Measurements from ENCODE around the gene RFX3. TPM values are rescaled to one million over a fixed set of nuclear protein-coding genes. Genes with fewer than 3 reads are reported as not detected.

RFX3 gene
- total RNA-seq, 2 experiments from 2014 or later: 22.9 to 24.8 TPM

- no peak for DNase-seq
- H3K4me3 ChIP-seq (ENCODE audit: low read length): no peak overlapping the region
- Mint-ChIP-seq H3K4me1 (ENCODE audit: low read depth) (no peaks in the 10 kb centered on the region), H3K27me3 (no peaks in the 10 kb centered on the region), H3K4me3 (no peak overlapping the region), H3K9me3 (no peaks in the 10 kb centered on the region), H3K27ac (no peak overlapping the region), H3K36me3 (ENCODE audit: low read depth) (peaks cover 71% of the 10 kb centered on the region)
- no peak for ATAC-seq (ENCODE audit: poor library complexity)
- intact Hi-C loops (cut with DNase I, micrococcal nuclease): no loop called here
- POLR2A ChIA-PET: no interaction called here
- no peak overlapping the region for H3K27ac ChIP-seq (ENCODE audit: low read depth in 1 of 2, low read length in 2 of 2)
- CTCF ChIA-PET: no interaction called here
- TF ChIP-seq CTCF (IDR thresholded peaks at IDR 0.05): no peak
- peaks cover 26% of the 10 kb centered on the region for H3K36me3 ChIP-seq (ENCODE audit: insufficient read depth, low read length)
- H3K9me3 ChIP-seq (ENCODE audit: control insufficient read depth in 1 of 2, insufficient read depth in 1 of 2, low read length in 2 of 2): no peaks in the 10 kb centered on the region
- H3K4me1 ChIP-seq (ENCODE audit: insufficient read depth, low read length): no peaks in the 10 kb centered on the region
- no peaks in the 10 kb centered on the region for H3K27me3 ChIP-seq (ENCODE audit: control insufficient read depth in 1 of 2, insufficient read depth in 2 of 2, low read length in 2 of 2)
Measured at GRCh38 chr9:3263698-3264097, 262.1 kb downstream of the RFX3 start.

GRCh38 chr9:3262826-3263529, 262.8 kb downstream of the RFX3 start:
- Histone ChIP-seq H3K27ac (ENCODE audit: low read depth in 1 of 2, low read length in 2 of 2) (no peak overlapping the region), H3K36me3 (ENCODE audit: insufficient read depth, low read length) (peaks cover 24% of the 10 kb centered on the region), H3K4me1 (ENCODE audit: insufficient read depth, low read length) (no peaks in the 10 kb centered on the region), H3K9me3 (ENCODE audit: control insufficient read depth in 1 of 2, insufficient read depth in 1 of 2, low read length in 2 of 2) (no peaks in the 10 kb centered on the region), H3K27me3 (ENCODE audit: control insufficient read depth in 1 of 2, insufficient read depth in 2 of 2, low read length in 2 of 2) (no peaks in the 10 kb centered on the region), H3K4me3 (ENCODE audit: low read length) (no peak overlapping the region)
- no peak for ATAC-seq (ENCODE audit: poor library complexity)
- ChIA-PET POLR2A (no interaction called here), CTCF (no interaction called here)
- no peaks in the 10 kb centered on the region for H3K9me3 Mint-ChIP-seq
- H3K4me1 Mint-ChIP-seq (ENCODE audit: low read depth): no peaks in the 10 kb centered on the region
- H3K27me3 Mint-ChIP-seq: no peaks in the 10 kb centered on the region
- peaks cover 69% of the 10 kb centered on the region for H3K36me3 Mint-ChIP-seq (ENCODE audit: low read depth)
- intact Hi-C loops (cut with DNase I, micrococcal nuclease): no loop called here
- H3K4me3 Mint-ChIP-seq: no peak overlapping the region
- H3K27ac Mint-ChIP-seq: no peak overlapping the region
- no peak for TF ChIP-seq CTCF (IDR thresholded peaks at IDR 0.05)
- DNase-seq: no peak

GRCh38 chr9:3261484-3261883, 264.3 kb downstream of the RFX3 start:
- POLR2A ChIA-PET: no interaction called here
- no peak overlapping the region for H3K27ac Mint-ChIP-seq
- peaks cover 72% of the 10 kb centered on the region for H3K36me3 Mint-ChIP-seq (ENCODE audit: low read depth)
- no peak overlapping the region for H3K4me3 Mint-ChIP-seq
- TF ChIP-seq CTCF (IDR thresholded peaks at IDR 0.05): no peak
- CTCF ChIA-PET: no interaction called here
- no peak for ATAC-seq (ENCODE audit: poor library complexity)
- no peaks in the 10 kb centered on the region for H3K27me3 ChIP-seq (ENCODE audit: control insufficient read depth in 1 of 2, insufficient read depth in 2 of 2, low read length in 2 of 2)
- H3K9me3 ChIP-seq (ENCODE audit: control insufficient read depth in 1 of 2, insufficient read depth in 1 of 2, low read length in 2 of 2): no peaks in the 10 kb centered on the region
- intact Hi-C loops (cut with DNase I, micrococcal nuclease): no loop called here
- H3K4me1 Mint-ChIP-seq (ENCODE audit: low read depth): no peaks in the 10 kb centered on the region
- H3K4me3 ChIP-seq (ENCODE audit: low read length): no peak overlapping the region
- no peaks in the 10 kb centered on the region for H3K9me3 Mint-ChIP-seq
- H3K4me1 ChIP-seq (ENCODE audit: insufficient read depth, low read length): no peaks in the 10 kb centered on the region
- no peaks in the 10 kb centered on the region for H3K27me3 Mint-ChIP-seq
- no peak overlapping the region for H3K27ac ChIP-seq (ENCODE audit: low read depth in 1 of 2, low read length in 2 of 2)
- H3K36me3 ChIP-seq (ENCODE audit: insufficient read depth, low read length): peaks cover 35% of the 10 kb centered on the region
- no peak for DNase-seq
